Measurements from ENCODE around the gene ERBB4.

DNA sequence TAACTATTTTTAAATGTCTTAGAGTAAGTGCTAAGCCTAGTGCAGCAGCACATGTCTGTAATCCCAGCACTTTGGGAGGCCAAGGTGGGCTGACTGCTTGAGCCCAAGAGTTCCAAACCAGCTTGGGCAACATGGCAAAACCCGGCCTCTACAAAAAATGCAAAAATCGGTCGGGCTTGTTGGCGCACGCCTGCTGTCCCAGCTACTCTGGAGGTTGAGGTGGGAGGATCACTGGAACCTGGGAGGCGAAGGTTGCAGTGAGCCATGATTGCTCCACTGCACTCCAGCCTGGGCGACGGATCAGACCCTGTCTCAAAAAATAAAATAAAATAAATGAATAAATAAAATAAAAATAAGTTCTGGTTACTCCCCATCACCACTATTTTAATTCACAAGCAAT is 783.4 kb downstream of the ERBB4 start:
- TF ChIP-seq, protein P1, sequence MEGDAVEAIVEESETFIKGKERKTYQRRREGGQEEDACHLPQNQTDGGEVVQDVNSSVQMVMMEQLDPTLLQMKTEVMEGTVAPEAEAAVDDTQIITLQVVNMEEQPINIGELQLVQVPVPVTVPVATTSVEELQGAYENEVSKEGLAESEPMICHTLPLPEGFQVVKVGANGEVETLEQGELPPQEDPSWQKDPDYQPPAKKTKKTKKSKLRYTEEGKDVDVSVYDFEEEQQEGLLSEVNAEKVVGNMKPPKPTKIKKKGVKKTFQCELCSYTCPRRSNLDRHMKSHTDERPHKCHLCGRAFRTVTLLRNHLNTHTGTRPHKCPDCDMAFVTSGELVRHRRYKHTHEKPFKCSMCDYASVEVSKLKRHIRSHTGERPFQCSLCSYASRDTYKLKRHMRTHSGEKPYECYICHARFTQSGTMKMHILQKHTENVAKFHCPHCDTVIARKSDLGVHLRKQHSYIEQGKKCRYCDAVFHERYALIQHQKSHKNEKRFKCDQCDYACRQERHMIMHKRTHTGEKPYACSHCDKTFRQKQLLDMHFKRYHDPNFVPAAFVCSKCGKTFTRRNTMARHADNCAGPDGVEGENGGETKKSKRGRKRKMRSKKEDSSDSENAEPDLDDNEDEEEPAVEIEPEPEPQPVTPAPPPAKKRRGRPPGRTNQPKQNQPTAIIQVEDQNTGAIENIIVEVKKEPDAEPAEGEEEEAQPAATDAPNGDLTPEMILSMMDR (IDR thresholded peaks at IDR 0.05): no peak
- no peak for TF ChIP-seq POLR2A (IDR thresholded peaks at IDR 0.05)

All from esophagus squamous epithelium (tissue), 4 donors.